Lung microvascular endothelial cell (primary cell): ENCODE data around the gene MIEF1. TPM values are rescaled to one million over a fixed set of nuclear protein-coding genes. Genes with fewer than 3 reads are reported as not detected.
"Not testable (repeated sequence)": the region's sequence is repeated elsewhere in the genome, so short reads cannot be mapped to it uniquely, and the experiment has no call there.

Experiments used
- DNase-seq, 2 donors: peaks; one replicate each; pipeline versions ENCODE4 v3.0.0 to v3.0.0-alpha.2; 2010; ENCODE audit warnings: low read depth in 2 of 2
- total RNA-seq: library from RNA; depleted of rRNA; stranded (reverse); fragments of >200 nt; gene quantifications from 2 replicates; pipeline ENCODE4 v1.2.1, GENCODE V29; 2014

The MIEF1 gene
- total RNA-seq, 1 donor from 2014 or later = 10.5 TPM

GRCh38 chr22:39489094-39490068 is 12.7 kb upstream of the MIEF1 start:
- DNase-seq = no peak

GRCh38 chr22:39490135-39490798 is 11.8 kb upstream of the MIEF1 start:
- peak; percentile 55 to 74 for DNase-seq

- DNase-seq = no peak
Observed at GRCh38 chr22:39490966-39491680, 11.0 kb upstream of the MIEF1 start.

- no peak for DNase-seq
Observed at GRCh38 chr22:39491696-39492095, 10.4 kb upstream of the MIEF1 start.

GRCh38 chr22:39492186-39492585 is 9.9 kb upstream of the MIEF1 start:
- DNase-seq = no peak

- no peak for DNase-seq
Observed at GRCh38 chr22:39493759-39494158, 8.3 kb upstream of the MIEF1 start.

- peak in 1 of 2 donors; percentile 36 for DNase-seq
Observed at GRCh38 chr22:39494471-39495120, 7.5 kb upstream of the MIEF1 start.

- DNase-seq = peak; percentile 75 to 82
Observed at GRCh38 chr22:39496131-39496838, 5.8 kb upstream of the MIEF1 start.

GRCh38 chr22:39497429-39497828 is 4.7 kb upstream of the MIEF1 start:
- no peak for DNase-seq

GRCh38 chr22:39498368-39498767 is 3.7 kb upstream of the MIEF1 start:
- DNase-seq = peak in 1 of 2 donors; percentile 62

- no peak for DNase-seq
Observed at GRCh38 chr22:39498802-39499201, 3.3 kb upstream of the MIEF1 start.

- DNase-seq = no peak
Observed at GRCh38 chr22:39500101-39500500, 2.0 kb upstream of the MIEF1 start.

GRCh38 chr22:39501644-39502108 is 414 bp upstream of the MIEF1 start:
- no peak for DNase-seq

- no peak for DNase-seq
Observed at GRCh38 chr22:39502789-39503409, 809 bp downstream of the MIEF1 start.

GRCh38 chr22:39503630-39504029 is 1.5 kb downstream of the MIEF1 start:
- DNase-seq = no peak

GRCh38 chr22:39504071-39504470 is 2.0 kb downstream of the MIEF1 start:
- no peak for DNase-seq

GRCh38 chr22:39507021-39507420 is 4.9 kb downstream of the MIEF1 start:
- DNase-seq = not testable (repeated sequence)

GRCh38 chr22:39508393-39508792 is 6.3 kb downstream of the MIEF1 start:
- DNase-seq = no peak

GRCh38 chr22:39510529-39511149 is 8.5 kb downstream of the MIEF1 start:
- DNase-seq = no peak

- no peak for DNase-seq
Observed at GRCh38 chr22:39511226-39511625, 9.1 kb downstream of the MIEF1 start.
